Central memory CD8-positive, alpha-beta T cell (primary cell): ENCODE measurements around the gene MOV10.

ENCODE experiments used
- ATAC-seq: fragments of 150-1000 bp; cut with Tn5 transposase; replicated peaks from 2 replicates; pipeline ENCODE4 v1.10.0; 2022; ENCODE audit warnings: mild to moderate bottlenecking, moderate FRiP score, moderate number of reproducible peaks; ENCODE audit not compliant: poor library complexity, severe bottlenecking; ENCODE audit errors: extremely low read depth
- DNase-seq, 2 donors: peaks; one replicate each; pipeline ENCODE4 v3.0.0; 2021; ENCODE audit warnings: low spot score in 2 of 2
- H3K27ac Mint-ChIP-seq: one replicate; pipeline ENCODE4 v1.8.0; 2022; ENCODE audit warnings: low read depth, mild to moderate bottlenecking, moderate library complexity, mixed read lengths
- H3K27me3 Mint-ChIP-seq: one replicate; pipeline ENCODE4 v1.8.0; 2022; ENCODE audit warnings: mixed read lengths
- H3K36me3 Mint-ChIP-seq: one replicate; pipeline ENCODE4 v1.8.0; 2022; ENCODE audit warnings: mild to moderate bottlenecking, moderate library complexity, mixed read lengths; ENCODE audit not compliant: insufficient read depth
- H3K4me1 Mint-ChIP-seq: one replicate; pipeline ENCODE4 v1.8.0; 2022; ENCODE audit warnings: mixed read lengths
- H3K4me3 Mint-ChIP-seq: one replicate; pipeline ENCODE4 v1.8.0; 2022; ENCODE audit warnings: mild to moderate bottlenecking, moderate library complexity, mixed read lengths
- H3K9me3 Mint-ChIP-seq: one replicate; pipeline ENCODE4 v1.8.0; 2022; ENCODE audit warnings: mixed read lengths

Gene MOV10

DNA sequence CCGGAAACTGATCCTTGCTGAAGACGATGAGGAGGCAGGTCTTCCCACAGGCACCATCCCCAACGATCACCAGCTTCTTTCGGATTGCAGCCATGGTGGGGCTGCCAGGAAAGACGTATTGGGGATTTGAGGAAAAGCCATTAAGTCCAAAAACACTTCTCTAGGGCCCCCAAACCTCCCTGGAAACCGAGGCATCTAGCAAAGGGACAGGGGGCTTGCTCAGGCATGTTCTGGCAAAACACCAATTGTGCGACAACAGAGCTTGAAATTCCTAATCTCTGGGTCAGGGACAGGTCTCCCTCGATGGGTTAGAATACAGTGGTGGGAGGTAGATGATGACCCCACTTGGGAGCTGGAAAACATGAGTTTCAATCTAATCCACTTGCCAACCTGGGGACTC, 29.2 kb downstream of the MOV10 start:
- no peak for DNase-seq
- no peak for ATAC-seq
- Mint-ChIP-seq H3K36me3 (peaks cover 28% of the 10 kb centered on the region), H3K9me3 (no peaks in the 10 kb centered on the region), H3K4me3 (no peak overlapping the region), H3K4me1 (peaks cover 72% of the 10 kb centered on the region), H3K27me3 (no peaks in the 10 kb centered on the region), H3K27ac (no peak overlapping the region)

DNA sequence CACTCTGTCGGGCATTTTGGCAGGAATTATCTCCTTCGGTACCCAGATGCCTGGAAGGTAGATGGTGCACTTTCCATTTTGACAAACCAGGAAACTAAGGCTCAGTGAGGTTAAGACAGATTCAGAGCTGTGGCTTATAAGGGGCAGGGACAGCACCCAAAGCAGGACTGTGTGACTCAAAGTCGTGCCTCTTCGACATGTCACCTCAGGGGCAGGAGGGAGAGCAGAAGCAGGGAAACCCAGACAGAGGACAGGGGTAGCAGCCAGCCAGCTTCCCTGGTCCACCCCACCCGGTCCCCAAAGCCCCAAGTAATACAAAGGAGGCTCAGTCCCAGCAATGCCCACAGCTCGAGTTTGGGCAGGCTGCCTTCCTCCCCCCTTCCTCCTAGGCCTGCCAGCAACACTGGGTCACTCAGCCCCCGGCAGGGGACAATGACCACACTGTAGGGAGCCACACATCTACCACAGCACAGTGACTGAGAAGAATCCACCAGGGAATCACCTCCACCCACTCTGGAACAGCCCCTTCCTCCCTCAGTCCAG, 30.0 kb downstream of the MOV10 start:
- DNase-seq (no peak), ATAC-seq (no peak)
- peak overlapping the region; percentile 80 for H3K27ac Mint-ChIP-seq
- H3K9me3 Mint-ChIP-seq: no peaks in the 10 kb centered on the region
- peaks cover 28% of the 10 kb centered on the region for H3K36me3 Mint-ChIP-seq
- H3K4me3 Mint-ChIP-seq: peak overlapping the region; percentile 76
- H3K4me1 Mint-ChIP-seq: peaks cover 72% of the 10 kb centered on the region
- H3K27me3 Mint-ChIP-seq: no peaks in the 10 kb centered on the region

DNA sequence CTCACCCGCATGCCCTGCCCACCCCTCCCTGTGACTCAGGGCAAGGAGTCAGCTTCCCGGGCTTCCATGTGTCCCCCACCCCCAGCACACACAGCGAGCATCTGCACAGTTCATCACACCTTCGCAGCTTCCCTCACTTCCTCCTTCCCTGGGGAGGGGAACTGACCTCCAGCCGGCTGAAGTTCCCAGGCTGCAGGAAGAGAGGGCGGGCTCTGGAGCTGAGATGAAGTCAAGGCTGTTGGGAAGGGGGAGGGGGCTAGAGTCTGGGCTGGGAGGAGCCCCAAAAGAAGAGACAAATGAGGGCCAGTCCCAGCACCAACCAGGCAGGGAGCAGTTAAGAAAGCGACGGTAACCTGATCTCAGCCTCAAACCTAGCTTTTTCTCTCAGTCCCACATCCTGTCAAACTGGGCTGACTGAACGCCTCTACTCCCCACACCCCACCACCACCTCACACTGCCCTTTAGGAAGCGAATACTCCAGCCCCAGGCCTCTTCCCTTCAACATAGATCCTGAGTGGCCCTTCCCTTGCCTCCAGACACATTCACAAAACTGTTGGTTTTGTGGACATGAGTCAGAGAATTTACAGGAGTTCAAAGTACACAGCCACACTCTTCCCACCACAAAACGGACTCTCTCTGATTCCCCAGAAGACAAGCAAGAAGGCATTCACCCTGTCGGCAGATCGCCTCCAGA, 30.6 kb downstream of the MOV10 start:
- peaks cover 25% of the 10 kb centered on the region for H3K36me3 Mint-ChIP-seq
- peaks cover 67% of the 10 kb centered on the region for H3K4me1 Mint-ChIP-seq
- peak in 1 of 2 donors; percentile 33 for DNase-seq
- peak overlapping the region; percentile 80 for H3K27ac Mint-ChIP-seq
- ATAC-seq: peak; percentile 84
- no peaks in the 10 kb centered on the region for H3K9me3 Mint-ChIP-seq
- no peaks in the 10 kb centered on the region for H3K27me3 Mint-ChIP-seq
- H3K4me3 Mint-ChIP-seq: peak overlapping the region; percentile 76

DNA sequence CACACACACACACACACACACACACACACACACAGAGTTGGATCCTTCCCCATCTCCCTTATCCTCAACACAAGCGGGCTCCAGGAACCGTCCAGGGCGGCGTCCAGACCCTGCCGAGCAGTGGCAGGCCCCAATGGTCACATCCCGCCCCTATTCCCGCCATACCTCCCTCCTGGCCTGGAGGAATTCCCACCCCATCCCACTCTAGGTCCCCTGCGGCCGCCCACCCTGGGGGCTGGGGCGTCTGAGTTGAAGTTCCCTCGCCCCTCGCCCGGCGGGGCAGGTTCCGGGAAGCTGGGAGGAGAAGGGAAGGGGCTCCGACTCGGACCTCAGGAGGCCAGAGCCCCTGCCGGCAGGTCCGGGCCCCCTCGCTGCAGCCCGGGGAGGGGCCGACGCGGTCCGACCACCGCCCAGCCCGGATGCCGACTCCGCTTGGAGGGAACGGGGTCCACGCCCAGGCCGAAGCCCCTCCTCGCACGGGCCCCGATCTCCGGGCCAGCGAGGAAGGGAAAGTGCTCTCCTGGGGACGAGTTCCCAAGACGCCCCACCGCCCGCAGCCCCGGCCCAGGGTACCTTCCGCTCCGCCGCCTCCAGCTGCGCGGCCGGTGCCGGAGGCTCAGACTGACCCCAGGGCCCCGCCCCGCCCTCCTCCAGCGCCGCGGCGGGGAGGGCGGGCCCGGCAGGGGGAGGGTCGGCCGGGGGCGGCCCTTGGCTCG, 32.2 kb downstream of the MOV10 start, which contains the start of gene RHOC:
TSS of gene RHOC (minus strand) at position 623 of the 716 bp plus-strand sequence. CDS start 3,328 bp downstream, outside the sequence.
- peaks cover 54% of the 10 kb centered on the region for H3K4me1 Mint-ChIP-seq
- peak within 1 kb of the TSS; percentile 80 for H3K27ac Mint-ChIP-seq
- H3K27me3 Mint-ChIP-seq: no peaks in the 10 kb centered on the region
- DNase-seq: no peak
- peak within 1 kb of the TSS; percentile 76 for H3K4me3 Mint-ChIP-seq
- peak; percentile 31 for ATAC-seq
- peaks cover 20% of the 10 kb centered on the region for H3K36me3 Mint-ChIP-seq
- no peaks in the 10 kb centered on the region for H3K9me3 Mint-ChIP-seq

DNA sequence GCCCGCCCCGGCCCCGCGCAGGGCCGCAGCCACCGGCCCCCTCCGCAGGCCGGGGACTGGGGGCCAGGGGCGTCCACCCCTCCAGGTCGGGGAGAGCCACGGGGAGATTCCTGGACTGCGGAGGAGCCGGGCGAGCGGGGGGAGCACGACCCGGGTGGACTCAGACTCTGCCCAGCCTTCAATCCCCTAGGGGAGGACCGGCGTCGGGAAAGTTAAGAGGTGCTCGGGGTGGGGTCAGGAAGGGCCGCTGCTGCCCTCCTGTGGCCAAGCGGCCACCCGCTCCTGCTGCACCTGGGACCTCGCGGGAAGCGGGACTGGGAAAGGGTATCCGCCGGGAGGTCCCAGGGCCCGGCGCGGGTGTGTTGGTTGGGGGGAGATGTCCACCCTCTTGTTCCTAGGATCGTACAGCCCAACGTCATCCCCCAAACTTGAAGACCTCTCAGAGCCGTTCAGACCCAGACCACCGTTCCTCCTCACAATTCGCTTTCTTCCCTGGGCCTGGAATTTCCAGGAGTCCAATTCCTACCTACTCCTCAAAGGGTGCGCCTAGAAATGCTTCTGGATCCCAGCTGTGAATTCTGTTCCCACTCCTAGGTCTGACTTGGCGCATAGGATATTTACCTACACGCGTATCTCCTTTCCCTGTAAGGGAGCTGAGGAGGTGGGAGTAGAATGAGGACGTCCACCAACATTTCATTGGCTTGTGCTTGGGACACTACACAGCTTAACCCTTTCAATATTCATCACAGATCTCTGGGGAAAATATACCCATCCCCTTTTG, 33.0 kb downstream of the MOV10 start:
- ATAC-seq: no peak
- no peaks in the 10 kb centered on the region for H3K27me3 Mint-ChIP-seq
- peaks cover 47% of the 10 kb centered on the region for H3K4me1 Mint-ChIP-seq
- H3K9me3 Mint-ChIP-seq: no peaks in the 10 kb centered on the region
- H3K4me3 Mint-ChIP-seq: peak overlapping the region; percentile 76
- no peak overlapping the region for H3K27ac Mint-ChIP-seq
- peak in 1 of 2 donors; percentile 41 for DNase-seq
- H3K36me3 Mint-ChIP-seq: peaks cover 16% of the 10 kb centered on the region

DNA sequence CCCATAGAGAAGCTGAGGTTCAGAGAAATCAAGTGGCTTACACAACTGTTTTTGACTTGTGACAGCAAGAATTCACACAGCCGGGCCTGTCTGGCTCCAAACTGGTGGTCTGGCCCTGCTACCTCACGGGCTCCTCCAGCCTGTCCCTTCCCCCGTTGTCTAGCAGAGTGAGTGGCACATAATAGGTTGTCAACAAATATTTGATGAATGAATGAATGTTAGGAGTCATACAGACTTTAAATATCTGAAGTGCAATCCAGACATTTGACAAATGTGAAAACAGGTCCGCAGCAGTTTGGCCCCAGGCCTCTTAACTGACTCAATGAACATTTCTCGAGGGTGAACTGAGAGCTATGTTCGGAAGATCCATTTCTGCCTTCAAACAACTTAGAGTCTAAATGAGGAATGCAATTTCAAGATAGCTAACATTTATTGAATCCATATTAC, 33.6 kb downstream of the MOV10 start:
- ATAC-seq: no peak
- H3K27me3 Mint-ChIP-seq: no peaks in the 10 kb centered on the region

DNA sequence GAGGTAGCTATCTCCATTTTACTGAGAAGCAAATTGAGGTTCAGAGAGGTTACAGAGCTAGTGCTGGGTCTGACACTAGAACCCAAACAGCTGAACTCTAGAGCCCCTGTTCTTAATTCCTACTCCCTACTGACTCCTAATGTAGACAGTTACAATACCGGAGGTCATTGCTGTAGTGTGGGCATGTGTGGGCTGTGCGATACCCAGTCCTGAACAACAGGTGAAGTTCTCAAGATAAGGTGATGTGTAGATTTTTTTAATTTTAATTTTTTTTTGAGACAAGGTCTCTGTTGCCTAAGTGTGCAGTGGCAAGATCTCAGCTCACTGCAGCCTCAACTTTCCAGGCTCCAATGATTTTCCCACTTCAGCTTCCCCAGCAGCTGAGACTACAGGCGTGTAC, 34.0 kb downstream of the MOV10 start:
- ATAC-seq: no peak
- Mint-ChIP-seq H3K36me3 (peaks cover 15% of the 10 kb centered on the region), H3K4me1 (peaks cover 37% of the 10 kb centered on the region), H3K27me3 (no peaks in the 10 kb centered on the region), H3K4me3 (no peak overlapping the region), H3K9me3 (no peaks in the 10 kb centered on the region), H3K27ac (no peak overlapping the region)
- DNase-seq: no peak

More for the DNA sequence above, 33.6 kb downstream of the MOV10 start:
- Mint-ChIP-seq H3K9me3 (no peaks in the 10 kb centered on the region), H3K4me1 (peaks cover 41% of the 10 kb centered on the region), H3K36me3 (peaks cover 16% of the 10 kb centered on the region), H3K4me3 (peak overlapping the region; percentile 76), H3K27ac (no peak overlapping the region)
- no peak for DNase-seq

DNA sequence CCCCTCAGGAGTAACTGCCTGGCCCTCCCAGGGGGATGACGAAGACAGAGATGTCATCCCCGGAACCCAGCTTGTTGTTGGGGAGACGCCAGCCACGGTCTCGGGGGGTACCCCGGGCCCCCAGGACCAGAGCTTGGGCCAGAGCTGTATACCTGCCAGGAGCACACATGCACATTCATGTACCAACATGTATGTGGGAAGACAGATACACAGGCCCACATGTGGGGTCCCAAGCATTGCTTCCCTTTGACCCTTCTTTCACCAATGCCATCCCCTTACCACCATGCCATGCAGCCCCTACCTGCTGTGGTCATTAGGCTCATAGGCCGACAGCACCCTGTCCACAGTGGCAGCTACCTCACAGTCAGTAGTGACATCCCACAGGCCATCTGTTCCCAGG, 35.7 kb downstream of the MOV10 start:
- no peak for DNase-seq
- no peak for ATAC-seq
- no peaks in the 10 kb centered on the region for H3K27me3 Mint-ChIP-seq
- H3K4me3 Mint-ChIP-seq: no peak overlapping the region
- H3K4me1 Mint-ChIP-seq: peaks cover 27% of the 10 kb centered on the region
- no peaks in the 10 kb centered on the region for H3K9me3 Mint-ChIP-seq
- peaks cover 13% of the 10 kb centered on the region for H3K36me3 Mint-ChIP-seq
- H3K27ac Mint-ChIP-seq: no peak overlapping the region

DNA sequence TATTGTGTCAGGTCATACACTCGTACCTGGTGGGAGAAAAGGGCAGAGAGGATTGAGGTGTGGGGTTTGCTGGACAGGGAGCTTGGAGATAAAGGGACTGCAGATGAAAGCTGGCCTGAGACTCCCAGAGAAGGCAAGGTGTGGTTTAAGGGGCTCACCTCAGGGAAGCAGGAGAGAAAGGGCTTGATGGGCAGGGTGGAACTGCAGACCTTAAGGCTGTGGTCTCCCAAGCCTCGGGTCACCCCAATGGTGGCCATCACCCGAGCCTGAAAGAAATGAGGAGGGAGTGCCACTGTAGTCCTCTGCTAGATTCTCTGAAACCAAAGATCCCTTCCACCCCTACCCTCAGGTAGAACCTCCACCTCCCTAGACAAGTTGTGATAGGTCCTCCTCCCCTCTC, 36.1 kb downstream of the MOV10 start:
- peaks cover 26% of the 10 kb centered on the region for H3K4me1 Mint-ChIP-seq
- H3K4me3 Mint-ChIP-seq: no peak overlapping the region
- no peak for DNase-seq
- H3K36me3 Mint-ChIP-seq: peaks cover 15% of the 10 kb centered on the region
- no peaks in the 10 kb centered on the region for H3K27me3 Mint-ChIP-seq
- ATAC-seq: no peak
- no peak overlapping the region for H3K27ac Mint-ChIP-seq
- no peaks in the 10 kb centered on the region for H3K9me3 Mint-ChIP-seq

DNA sequence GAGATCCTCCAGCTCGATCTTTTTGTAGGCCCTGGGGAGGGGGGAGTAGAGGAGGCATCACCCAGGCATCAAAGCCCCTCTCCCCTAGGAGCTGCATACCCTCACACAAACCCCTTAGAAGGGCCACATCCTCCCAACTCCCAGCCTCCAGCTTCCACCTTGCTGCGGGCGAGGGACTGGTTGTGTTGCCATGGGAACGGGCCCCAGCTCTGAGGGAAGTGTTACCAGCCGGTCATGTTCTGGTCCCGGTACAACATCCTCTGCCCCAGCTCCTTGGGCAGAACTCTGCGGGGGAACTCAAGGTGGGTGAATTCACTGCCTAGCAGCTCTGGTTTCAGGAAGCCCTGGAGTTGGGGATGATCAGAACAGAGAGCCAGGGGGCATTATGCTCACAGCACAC, 36.6 kb downstream of the MOV10 start:
- Mint-ChIP-seq H3K4me3 (no peak overlapping the region), H3K36me3 (peaks cover 13% of the 10 kb centered on the region), H3K9me3 (no peaks in the 10 kb centered on the region), H3K4me1 (peaks cover 26% of the 10 kb centered on the region), H3K27me3 (no peaks in the 10 kb centered on the region), H3K27ac (no peak overlapping the region)
- no peak for DNase-seq
- ATAC-seq: no peak

DNA sequence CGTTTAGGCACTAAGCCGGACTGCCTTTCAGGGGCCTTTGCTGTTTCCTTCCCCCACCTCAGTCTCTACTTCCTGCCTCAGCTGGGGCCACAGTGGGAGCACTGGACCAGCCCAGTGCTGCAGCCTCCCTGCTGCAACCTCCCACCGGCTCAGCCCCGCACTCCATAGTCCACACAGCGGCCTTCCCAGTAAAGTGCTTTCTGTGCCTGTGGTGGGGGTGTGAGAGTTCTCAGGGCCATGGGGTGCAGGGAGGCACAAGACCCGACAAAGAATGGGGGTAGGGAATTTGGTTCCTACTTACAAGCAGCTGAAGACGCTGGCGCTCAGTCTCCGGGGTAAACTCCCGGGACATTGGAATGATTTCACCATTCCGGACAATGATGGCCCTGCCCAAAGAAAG, 37.2 kb downstream of the MOV10 start:
- no peaks in the 10 kb centered on the region for H3K27me3 Mint-ChIP-seq
- no peaks in the 10 kb centered on the region for H3K9me3 Mint-ChIP-seq
- H3K4me1 Mint-ChIP-seq: peaks cover 26% of the 10 kb centered on the region
- peaks cover 7% of the 10 kb centered on the region for H3K36me3 Mint-ChIP-seq
- ATAC-seq (no peak), DNase-seq (no peak)
- no peak overlapping the region for H3K27ac Mint-ChIP-seq
- H3K4me3 Mint-ChIP-seq: no peak overlapping the region

DNA sequence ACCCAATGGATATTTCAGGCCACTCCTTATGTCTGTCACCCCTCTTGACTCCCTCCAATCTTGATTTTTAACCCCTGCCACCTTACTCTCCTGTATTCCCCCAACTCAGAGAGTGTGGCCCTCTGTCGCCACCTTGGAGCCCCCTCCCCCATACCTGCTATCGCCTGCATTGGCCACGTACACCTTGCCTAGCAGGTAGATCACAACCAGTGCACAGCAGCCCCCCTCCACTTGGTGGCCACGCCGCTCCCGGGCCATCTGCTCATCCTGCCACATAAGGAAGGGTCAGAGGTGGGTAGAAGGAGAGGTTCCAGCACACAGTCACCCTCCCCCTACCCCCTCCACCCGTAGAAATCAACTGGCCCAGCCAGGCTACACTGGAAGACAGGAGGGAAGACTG, 37.7 kb downstream of the MOV10 start:
- Mint-ChIP-seq H3K9me3 (no peaks in the 10 kb centered on the region), H3K27me3 (no peaks in the 10 kb centered on the region), H3K4me1 (peaks cover 26% of the 10 kb centered on the region), H3K27ac (no peak overlapping the region), H3K36me3 (peaks cover 7% of the 10 kb centered on the region), H3K4me3 (no peak overlapping the region)
- DNase-seq: no peak
- no peak for ATAC-seq
